GM12872 (cell line): Measurements from ENCODE around the gene CEP250.

Source experiments
- CTCF ChIP-seq: IDR thresholded peaks from 3 replicates; pipeline ENCODE4 v1.5.1; 2011; ENCODE audit warnings: low read depth, mild to moderate bottlenecking, low read length, moderate library complexity; ENCODE audit not compliant: insufficient read depth

The CEP250 gene

GRCh38 chr20:35454881-35455609 lies at the start of gene CEP250:
Gene CEP250, plus strand, starts transcription at chr20:35455598. Its CDS starts 6,770 bp downstream, at chr20:35462368.
- no peak for TF ChIP-seq CTCF

GRCh38 chr20:35405775-35406174 lies 49.6 kb upstream of the CEP250 start:
- TF ChIP-seq CTCF = no peak

GRCh38 chr20:35408270-35408669 lies 47.1 kb upstream of the CEP250 start:
- no peak for TF ChIP-seq CTCF

GRCh38 chr20:35409542-35409941 lies 45.9 kb upstream of the CEP250 start:
- no peak for TF ChIP-seq CTCF

- TF ChIP-seq CTCF = no peak
Observed at GRCh38 chr20:35410613-35411012, 44.8 kb upstream of the CEP250 start.

GRCh38 chr20:35421322-35421721 lies 34.1 kb upstream of the CEP250 start:
- TF ChIP-seq CTCF = no peak

- TF ChIP-seq CTCF = no peak
Observed at GRCh38 chr20:35431621-35432429, 23.6 kb upstream of the CEP250 start.
